Measurements from ENCODE around the gene RAP1B.

GRCh38 chr12:68581926-68582325 is 28.8 kb upstream of the RAP1B start:
- no peak for TF ChIP-seq POLR2A (IDR thresholded peaks at IDR 0.05; ENCODE audit: low read depth)
- no peak for TF ChIP-seq POLR2AphosphoS5 (IDR thresholded peaks at IDR 0.05)
- TF ChIP-seq, protein P1, sequence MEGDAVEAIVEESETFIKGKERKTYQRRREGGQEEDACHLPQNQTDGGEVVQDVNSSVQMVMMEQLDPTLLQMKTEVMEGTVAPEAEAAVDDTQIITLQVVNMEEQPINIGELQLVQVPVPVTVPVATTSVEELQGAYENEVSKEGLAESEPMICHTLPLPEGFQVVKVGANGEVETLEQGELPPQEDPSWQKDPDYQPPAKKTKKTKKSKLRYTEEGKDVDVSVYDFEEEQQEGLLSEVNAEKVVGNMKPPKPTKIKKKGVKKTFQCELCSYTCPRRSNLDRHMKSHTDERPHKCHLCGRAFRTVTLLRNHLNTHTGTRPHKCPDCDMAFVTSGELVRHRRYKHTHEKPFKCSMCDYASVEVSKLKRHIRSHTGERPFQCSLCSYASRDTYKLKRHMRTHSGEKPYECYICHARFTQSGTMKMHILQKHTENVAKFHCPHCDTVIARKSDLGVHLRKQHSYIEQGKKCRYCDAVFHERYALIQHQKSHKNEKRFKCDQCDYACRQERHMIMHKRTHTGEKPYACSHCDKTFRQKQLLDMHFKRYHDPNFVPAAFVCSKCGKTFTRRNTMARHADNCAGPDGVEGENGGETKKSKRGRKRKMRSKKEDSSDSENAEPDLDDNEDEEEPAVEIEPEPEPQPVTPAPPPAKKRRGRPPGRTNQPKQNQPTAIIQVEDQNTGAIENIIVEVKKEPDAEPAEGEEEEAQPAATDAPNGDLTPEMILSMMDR (IDR thresholded peaks at IDR 0.05), result no peak

Measured in esophagus muscularis mucosa (tissue), 3 donors.